Ectodermal cell (in vitro differentiated cells): ENCODE measurements around the gene PDE8B.

ENCODE experiments used
- H3K27ac ChIP-seq: 2 replicates; pipeline ENCODE4 v1.7.0; 2013; ENCODE audit warnings: mild to moderate bottlenecking, low read depth, low read length; ENCODE audit not compliant: insufficient read depth, poor library complexity, severe bottlenecking
- H3K27me3 ChIP-seq: 2 replicates; pipeline ENCODE4 v1.7.0; 2013; ENCODE audit warnings: mild to moderate bottlenecking, low read length; ENCODE audit not compliant: insufficient read depth, control insufficient read depth, poor library complexity, severe bottlenecking
- H3K36me3 ChIP-seq: one replicate; pipeline ENCODE4 v1.7.0; 2013; ENCODE audit warnings: low read length; ENCODE audit not compliant: control insufficient read depth, insufficient read depth
- H3K4me1 ChIP-seq: one replicate; pipeline ENCODE4 v1.7.0; 2013; ENCODE audit warnings: low read length; ENCODE audit not compliant: control insufficient read depth, insufficient read depth
- H3K4me3 ChIP-seq: 2 replicates; pipeline ENCODE4 v1.7.0; 2013; ENCODE audit warnings: low read depth, low read length, control low read depth; ENCODE audit not compliant: insufficient read depth
- H3K9me3 ChIP-seq: 2 replicates; pipeline ENCODE4 v1.7.0; 2013; ENCODE audit warnings: mild to moderate bottlenecking, low read length, moderate library complexity; ENCODE audit not compliant: control insufficient read depth
- WGBS, 2 experiments: methylation state at CpG; one replicate each; pipeline ENCODE4 v1.1.7; 2013; ENCODE audit warnings: missing lambda C conversion rate in 2 of 2; 5-methylcytosine and 5-hydroxymethylcytosine counted together

Gene PDE8B

GRCh38 chr5:77355751-77356150 lies 145.3 kb downstream of the PDE8B start:
- no peaks in the 10 kb centered on the region for H3K27me3 ChIP-seq
- no peaks in the 10 kb centered on the region for H3K4me1 ChIP-seq
- H3K27ac ChIP-seq: no peak overlapping the region
- H3K36me3 ChIP-seq: no peaks in the 10 kb centered on the region
- no peak overlapping the region for H3K4me3 ChIP-seq
- no peaks in the 10 kb centered on the region for H3K9me3 ChIP-seq

- H3K27me3 ChIP-seq: no peaks in the 10 kb centered on the region
- no peak overlapping the region for H3K4me3 ChIP-seq
- no peaks in the 10 kb centered on the region for H3K9me3 ChIP-seq
- H3K36me3 ChIP-seq: no peaks in the 10 kb centered on the region
- no peak overlapping the region for H3K27ac ChIP-seq
- 78 to 90% methylated on average over 3 of the region's 3 CpGs for WGBS, 2 experiments
- H3K4me1 ChIP-seq: no peaks in the 10 kb centered on the region
Observed at GRCh38 chr5:77356740-77357139, 146.3 kb downstream of the PDE8B start.

DNA sequence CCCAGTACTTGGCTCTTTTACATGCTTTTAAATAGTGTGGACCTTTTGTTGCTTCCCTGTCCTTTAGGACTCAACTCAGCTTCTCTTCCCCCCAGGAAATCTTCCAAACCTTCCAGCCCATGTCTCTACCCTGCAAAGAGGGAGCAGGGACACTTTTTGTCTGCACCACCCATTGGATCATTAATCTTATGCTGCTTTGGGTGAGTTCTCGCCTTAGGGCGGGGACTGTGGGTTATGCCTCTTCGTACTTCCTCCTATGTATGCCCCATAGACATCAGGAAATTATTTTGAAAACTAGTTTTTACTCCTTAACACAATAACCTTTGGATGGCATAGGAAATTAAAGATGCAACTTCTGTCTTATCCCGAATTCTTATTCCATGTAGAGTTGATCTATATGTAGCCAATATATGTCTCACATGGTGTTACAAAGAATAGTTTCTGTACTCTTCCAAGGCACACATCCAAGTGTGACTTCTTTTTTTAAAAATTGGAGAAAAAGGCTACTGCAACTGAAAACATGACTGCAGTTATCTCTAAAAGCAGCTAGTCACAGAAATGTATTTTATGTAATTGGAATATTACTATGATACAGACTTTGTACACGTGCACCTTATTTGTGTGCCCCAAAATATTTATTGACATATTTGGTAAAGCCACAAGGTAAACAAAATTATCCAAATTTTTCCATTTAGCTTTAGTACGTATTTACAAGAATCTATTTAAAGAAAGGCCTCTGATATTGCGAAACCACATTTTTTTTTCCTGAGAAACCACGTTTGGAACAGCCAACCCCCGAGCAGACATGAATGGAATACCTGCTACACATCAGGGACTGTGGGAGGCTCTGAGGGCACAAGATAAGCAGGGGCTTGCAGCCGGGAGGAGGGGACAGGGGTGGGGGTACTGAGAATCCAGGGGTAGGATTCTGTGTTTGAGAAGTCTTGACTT lies 148.1 kb downstream of the PDE8B start:
- no peaks in the 10 kb centered on the region for H3K27me3 ChIP-seq
- H3K27ac ChIP-seq: no peak overlapping the region
- H3K36me3 ChIP-seq: no peaks in the 10 kb centered on the region
- H3K4me1 ChIP-seq: no peaks in the 10 kb centered on the region
- no peaks in the 10 kb centered on the region for H3K9me3 ChIP-seq
- WGBS, 2 experiments: 84 to 87% methylated on average over 9 to 10 of the region's 10 CpGs
- no peak overlapping the region for H3K4me3 ChIP-seq

DNA sequence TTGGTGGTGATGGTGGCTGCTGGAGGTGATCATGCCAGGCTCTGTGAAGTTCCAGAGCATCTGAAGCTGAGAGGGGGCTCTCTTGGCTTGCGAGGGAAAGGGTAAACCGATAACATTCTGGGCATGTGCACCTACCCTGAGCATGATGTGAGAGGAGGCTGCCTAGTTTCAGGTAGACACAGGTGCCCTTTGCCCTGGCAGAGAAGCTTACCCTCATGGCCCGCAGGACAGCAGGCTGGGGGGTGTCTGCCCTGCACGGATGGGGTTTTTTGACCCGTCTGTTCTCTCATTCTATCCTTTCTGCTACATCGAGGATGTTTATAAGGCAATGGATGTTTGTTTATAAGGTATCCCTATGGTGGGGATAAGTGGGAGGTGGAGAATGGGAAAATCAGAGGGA lies 148.8 kb downstream of the PDE8B start:
- Histone ChIP-seq H3K9me3 (no peaks in the 10 kb centered on the region), H3K27me3 (no peaks in the 10 kb centered on the region), H3K4me3 (no peak overlapping the region), H3K27ac (no peak overlapping the region), H3K36me3 (no peaks in the 10 kb centered on the region), H3K4me1 (no peaks in the 10 kb centered on the region)
- WGBS, 2 experiments: 82 to 83% methylated on average over 6 of the region's 6 CpGs

- Histone ChIP-seq H3K9me3 (no peaks in the 10 kb centered on the region), H3K27me3 (no peaks in the 10 kb centered on the region), H3K27ac (no peak overlapping the region), H3K4me3 (no peak overlapping the region), H3K4me1 (no peaks in the 10 kb centered on the region), H3K36me3 (no peaks in the 10 kb centered on the region)
Observed at GRCh38 chr5:77360381-77360780, 149.9 kb downstream of the PDE8B start.

DNA sequence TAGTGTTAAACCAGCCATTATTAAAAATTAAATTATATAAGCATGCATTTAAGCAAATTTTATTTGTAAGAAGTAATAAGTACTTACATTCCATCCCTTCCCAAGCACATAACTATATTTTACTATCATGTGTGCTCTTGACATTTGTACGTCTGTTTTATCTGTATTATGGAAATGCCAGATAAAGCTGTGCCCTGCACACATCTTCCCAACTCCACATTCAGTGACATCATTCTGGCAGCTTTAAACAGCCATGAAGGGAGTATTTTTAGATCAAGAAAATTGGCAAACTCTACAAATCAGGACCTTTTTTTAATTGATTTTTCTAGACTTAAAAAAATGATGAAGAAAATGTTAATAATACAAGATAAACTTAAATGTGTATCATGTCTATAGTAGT lies 150.5 kb downstream of the PDE8B start:
- Histone ChIP-seq H3K27me3 (no peaks in the 10 kb centered on the region), H3K4me3 (no peak overlapping the region), H3K36me3 (no peaks in the 10 kb centered on the region), H3K4me1 (no peaks in the 10 kb centered on the region), H3K9me3 (no peaks in the 10 kb centered on the region), H3K27ac (no peak overlapping the region)
- 100% methylated on average over 1 of the region's 1 CpG; no CpG with 5 or more reads in 1 of the 2 experiments for WGBS, 2 experiments

- no peaks in the 10 kb centered on the region for H3K9me3 ChIP-seq
- no peaks in the 10 kb centered on the region for H3K4me1 ChIP-seq
- H3K27me3 ChIP-seq: no peaks in the 10 kb centered on the region
- H3K4me3 ChIP-seq: no peak overlapping the region
- no peak overlapping the region for H3K27ac ChIP-seq
- 93 to 95% methylated on average over 5 of the region's 5 CpGs for WGBS, 2 experiments
- no peaks in the 10 kb centered on the region for H3K36me3 ChIP-seq
Observed at GRCh38 chr5:77366717-77367500, 156.4 kb downstream of the PDE8B start.

GRCh38 chr5:77367741-77368140 lies 157.3 kb downstream of the PDE8B start:
- Histone ChIP-seq H3K4me3 (no peak overlapping the region), H3K9me3 (no peaks in the 10 kb centered on the region), H3K4me1 (no peaks in the 10 kb centered on the region), H3K27ac (no peak overlapping the region), H3K36me3 (no peaks in the 10 kb centered on the region), H3K27me3 (no peaks in the 10 kb centered on the region)
- WGBS, 2 experiments: 91% methylated on average over 4 of the region's 4 CpGs

DNA sequence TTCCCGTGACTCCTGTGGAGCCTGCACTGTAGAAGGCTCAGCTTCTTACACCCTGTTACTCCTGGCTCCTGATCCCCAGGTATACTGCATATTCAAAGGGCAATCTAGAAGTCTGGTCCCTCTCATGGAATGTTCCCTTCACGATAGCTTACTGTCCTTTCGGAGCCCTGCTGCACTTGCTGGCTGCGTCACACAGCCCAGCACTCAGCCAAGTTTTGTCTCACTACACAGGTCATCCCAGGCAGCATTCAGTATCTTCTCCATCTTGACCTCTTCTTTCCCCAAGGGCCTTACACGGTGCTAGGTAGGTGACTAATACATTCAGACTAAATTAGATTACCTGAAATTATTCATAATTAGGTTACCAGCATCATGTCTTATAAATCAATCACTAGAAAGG lies 157.9 kb downstream of the PDE8B start:
- Histone ChIP-seq H3K4me3 (no peak overlapping the region), H3K27me3 (no peaks in the 10 kb centered on the region), H3K4me1 (no peaks in the 10 kb centered on the region), H3K36me3 (no peaks in the 10 kb centered on the region), H3K9me3 (no peaks in the 10 kb centered on the region), H3K27ac (no peak overlapping the region)
- WGBS, 2 experiments: 85 to 95% methylated on average over 4 to 5 of the region's 5 CpGs

DNA sequence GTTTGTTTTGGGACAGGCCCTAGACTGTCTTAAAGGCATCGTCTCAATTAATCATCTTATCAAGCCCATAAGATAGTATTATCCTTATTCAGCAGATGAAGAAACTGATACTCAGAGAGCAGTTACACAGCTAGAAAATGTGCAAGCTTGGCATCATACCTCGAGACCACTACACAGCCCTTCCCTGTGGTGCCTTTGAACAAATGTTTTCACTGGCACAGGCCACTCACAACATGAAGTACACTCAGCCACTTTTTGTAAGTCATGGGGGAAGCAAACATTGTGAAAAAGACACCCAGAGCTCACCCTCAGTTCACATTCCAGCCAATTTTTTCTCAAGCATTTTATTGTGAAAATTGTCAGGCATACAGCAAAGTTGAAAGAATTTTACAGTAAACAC lies 159.1 kb downstream of the PDE8B start:
- Histone ChIP-seq H3K27ac (no peak overlapping the region), H3K36me3 (no peaks in the 10 kb centered on the region), H3K27me3 (no peaks in the 10 kb centered on the region), H3K9me3 (no peaks in the 10 kb centered on the region), H3K4me1 (no peaks in the 10 kb centered on the region), H3K4me3 (no peak overlapping the region)
- WGBS, 2 experiments: 87 to 98% methylated on average over 2 of the region's 2 CpGs
